NCI-H82 treated with DMSO at 0.1 percent for 48 hours (cell line): ENCODE results near the gene WDR47.
"Not testable (repeated sequence)": the region's sequence is repeated elsewhere in the genome, so short reads cannot be mapped to it uniquely, and the experiment has no call there.

Experiments
- DNase-seq: peaks from one replicate; lab custom pipeline; 2025; ENCODE audit not compliant: unreplicated experiment; lab: John Stamatoyannopoulos, UW

The WDR47 gene

GRCh38 chr1:109056064-109056463 lies 14.2 kb upstream of the WDR47 start:
- no peak for DNase-seq

- DNase-seq: not testable (repeated sequence)
Observed at GRCh38 chr1:109052145-109052544, 10.2 kb upstream of the WDR47 start.

DNA sequence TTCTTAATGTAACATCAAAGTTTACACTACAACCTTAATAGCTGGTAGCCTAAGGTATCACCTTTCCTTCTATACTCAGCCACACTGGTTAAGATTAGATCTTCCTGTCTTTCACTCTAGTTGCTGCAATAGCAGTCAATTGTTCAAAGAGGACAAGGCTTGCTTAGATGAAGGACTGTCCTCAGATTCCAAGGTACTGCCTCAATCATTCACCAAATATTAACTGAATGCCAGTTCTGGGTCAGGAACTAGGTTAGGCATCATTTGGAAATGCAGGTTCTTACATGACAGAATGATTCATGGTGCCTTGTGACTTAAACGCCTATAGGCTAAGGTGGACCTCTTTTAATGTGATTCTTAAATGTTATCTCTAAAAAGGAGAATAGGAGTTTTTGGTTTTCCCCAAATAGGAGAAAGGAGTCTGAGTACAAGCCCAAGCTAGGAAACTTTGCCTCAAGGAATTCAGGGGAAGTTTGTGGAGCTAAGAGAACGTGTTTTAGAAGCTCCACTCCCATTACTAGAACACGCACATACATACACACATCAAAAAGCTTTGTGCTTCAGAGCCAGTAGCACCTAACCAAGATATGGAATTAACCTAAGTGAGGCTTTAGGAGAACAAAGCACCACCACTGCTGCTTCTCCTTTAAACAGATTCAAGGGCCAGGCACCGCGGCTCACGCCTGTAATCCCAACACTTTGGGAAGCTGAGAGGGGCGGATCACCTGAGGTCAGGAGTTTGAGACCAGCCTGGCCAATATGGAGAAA lies 8.5 kb upstream of the WDR47 start:
- no peak for DNase-seq

GRCh38 chr1:109048335-109048734 lies 6.4 kb upstream of the WDR47 start:
- DNase-seq: no peak

GRCh38 chr1:109047339-109047738 lies 5.4 kb upstream of the WDR47 start:
- DNase-seq: no peak

DNA sequence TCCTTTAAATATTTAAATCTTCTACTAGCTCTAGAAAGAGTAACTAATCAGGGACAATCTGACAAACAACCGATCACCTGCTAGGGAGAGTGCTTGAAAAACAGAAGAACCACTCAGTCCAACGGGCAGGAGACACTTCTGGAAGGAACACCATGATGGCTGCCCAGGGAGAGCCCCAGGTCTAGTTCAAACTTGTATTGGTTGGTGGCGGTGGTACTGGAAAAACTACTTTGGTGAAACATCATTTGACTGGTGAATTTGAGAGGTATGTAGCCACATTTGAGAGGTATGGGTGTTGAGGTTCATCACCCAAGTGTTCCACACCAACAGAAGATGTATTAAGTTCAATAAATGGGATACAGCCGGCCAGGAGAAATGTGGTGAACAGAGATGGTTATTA lies 4.8 kb upstream of the WDR47 start:
- no peak for DNase-seq

DNA sequence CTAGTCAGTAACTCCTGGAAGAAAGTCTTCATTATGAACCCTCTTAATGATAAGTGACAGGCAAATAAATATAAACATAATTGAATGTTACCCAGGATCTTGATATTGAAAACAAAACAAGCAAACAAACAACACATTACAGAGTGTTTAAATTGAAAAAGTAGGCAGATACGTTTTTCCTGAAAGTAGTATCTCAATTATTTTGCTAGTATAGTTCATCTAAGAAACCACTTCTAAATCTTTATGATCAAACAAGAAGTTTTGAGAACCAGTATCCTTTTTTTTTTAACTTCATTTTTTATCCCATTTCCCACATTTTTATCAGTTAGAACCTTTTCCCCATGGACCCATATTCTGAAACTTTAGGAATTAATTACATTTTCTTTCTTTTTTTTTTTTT lies 3.7 kb upstream of the WDR47 start:
- no peak for DNase-seq

GRCh38 chr1:109040989-109041620 lies 797 bp downstream of the WDR47 start:
- DNase-seq: no peak

- no peak for DNase-seq
Observed at GRCh38 chr1:109040627-109040988, 1.3 kb downstream of the WDR47 start.

GRCh38 chr1:109034382-109034781 lies 7.5 kb downstream of the WDR47 start:
- DNase-seq: no peak

- not testable (repeated sequence) for DNase-seq
Observed at GRCh38 chr1:109029493-109029892, 12.4 kb downstream of the WDR47 start.

DNA sequence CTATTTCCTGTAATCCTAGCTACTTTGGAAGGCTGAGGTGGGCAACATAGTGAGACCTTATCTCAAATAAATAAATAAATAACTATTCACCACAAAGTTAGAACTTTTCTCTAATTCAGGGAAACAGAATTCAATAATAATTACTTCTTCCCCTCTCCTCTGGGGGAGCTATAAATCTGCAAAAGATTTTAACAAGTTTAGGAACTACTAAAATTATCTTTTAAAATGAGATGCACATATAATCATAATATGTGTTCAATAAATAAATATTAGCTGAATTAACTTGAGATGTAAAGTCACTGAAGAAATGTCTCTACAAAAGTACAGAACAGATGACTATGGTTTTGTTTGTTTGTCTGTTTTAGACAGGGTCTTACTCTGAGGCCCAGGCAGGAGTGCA lies 14.1 kb downstream of the WDR47 start:
- no peak for DNase-seq

DNA sequence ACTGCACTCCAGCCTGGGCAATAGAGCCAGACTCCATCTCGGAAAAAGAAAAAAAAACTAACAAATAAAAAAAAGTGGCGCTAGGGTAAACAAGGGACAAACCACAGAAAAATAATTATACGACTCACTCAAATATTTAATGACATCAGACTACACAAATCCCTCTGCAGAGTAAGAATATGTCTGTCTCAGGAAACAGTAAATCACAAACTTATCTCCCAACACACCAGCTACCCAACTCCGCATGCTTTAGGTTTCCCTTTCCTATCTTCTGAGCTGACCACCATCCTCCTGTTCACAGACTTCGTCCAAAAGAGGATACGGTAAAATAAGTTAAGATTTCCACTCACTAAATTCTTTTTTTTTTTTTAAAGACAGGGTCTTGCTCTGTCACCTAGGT lies 16.2 kb downstream of the WDR47 start:
- no peak for DNase-seq

DNA sequence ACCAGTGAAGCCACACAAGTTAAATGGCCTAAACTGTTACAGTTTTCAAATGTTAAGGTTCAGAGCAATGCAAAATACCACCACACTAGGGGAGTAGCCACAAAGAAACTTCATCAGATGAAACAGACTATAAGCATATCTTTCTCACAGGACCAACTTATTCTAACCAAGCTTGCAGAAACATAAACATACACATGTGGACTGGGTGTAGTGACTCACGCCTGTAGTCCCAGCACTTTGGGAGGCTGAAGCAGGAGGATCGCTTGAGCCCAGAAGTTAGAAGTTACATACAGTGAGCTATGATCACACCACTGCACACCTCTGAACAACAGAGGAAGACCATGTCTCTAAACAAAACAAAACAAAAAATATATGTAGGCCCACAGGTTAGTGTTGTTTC lies 17.3 kb downstream of the WDR47 start:
- DNase-seq: no peak

DNA sequence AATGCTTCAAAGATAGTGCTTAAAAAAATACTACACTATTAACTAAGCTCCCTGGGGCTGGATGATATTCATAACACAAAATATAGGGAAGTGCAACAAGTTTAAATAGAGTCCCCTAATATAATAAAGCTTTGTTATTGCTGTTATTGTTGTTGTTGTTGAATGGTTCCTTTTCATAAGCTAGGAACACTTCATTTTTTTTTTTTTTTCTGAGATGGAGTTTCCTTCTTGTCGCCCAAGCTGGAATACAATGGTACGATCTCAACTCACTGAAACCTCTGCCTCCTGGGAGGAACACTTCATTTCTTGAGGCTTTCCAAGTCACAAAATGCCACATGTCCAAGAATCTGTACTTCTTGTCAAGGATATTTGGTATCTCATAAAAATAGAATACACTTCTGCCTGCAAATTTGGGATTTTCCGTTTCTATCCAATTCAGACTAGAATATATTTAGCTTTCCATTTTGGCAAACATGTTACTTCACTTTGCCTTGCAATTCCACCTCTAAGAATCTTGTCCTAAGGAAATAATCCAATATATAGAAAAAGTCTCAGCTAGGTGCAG lies 21.1 kb downstream of the WDR47 start:
- no peak for DNase-seq

DNA sequence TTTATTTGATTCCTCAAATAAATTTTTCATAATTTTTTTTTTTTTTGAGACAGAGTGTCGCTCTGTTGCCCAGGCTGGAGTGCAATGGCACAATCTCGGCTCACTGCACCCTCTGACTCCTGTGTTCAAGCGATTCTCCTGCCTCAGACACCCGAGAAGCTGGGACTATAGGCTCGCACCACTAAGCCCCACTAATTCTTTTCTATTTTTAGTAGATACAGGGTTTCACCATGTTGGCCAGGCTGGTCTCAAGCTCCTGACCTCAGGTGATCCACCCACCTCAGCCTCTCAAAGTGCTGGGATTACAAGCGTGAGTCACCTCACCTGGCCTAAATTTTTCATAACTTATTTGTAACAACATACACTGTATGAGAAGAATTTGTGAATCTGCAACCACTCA lies 24.2 kb downstream of the WDR47 start:
- not testable (repeated sequence) for DNase-seq

DNA sequence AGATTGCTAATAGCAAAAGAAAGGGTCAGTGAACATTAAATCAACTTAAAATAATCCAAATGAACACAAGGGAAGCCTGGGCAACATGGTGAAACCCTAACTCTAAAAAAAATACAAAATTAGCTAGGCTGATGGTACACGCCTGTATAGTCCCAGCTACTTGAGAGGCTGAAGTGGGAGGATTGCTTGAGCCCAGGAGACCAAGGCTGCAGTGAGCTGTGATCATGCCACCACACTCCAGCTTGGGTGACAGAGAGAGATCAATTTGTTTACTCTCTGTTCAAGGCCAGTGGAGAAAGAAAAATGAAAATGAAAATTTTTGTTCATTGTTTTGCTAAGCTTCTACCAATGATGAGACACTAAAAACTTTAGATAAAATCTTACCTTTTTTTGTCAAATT lies 24.8 kb downstream of the WDR47 start:
- DNase-seq: no peak

DNA sequence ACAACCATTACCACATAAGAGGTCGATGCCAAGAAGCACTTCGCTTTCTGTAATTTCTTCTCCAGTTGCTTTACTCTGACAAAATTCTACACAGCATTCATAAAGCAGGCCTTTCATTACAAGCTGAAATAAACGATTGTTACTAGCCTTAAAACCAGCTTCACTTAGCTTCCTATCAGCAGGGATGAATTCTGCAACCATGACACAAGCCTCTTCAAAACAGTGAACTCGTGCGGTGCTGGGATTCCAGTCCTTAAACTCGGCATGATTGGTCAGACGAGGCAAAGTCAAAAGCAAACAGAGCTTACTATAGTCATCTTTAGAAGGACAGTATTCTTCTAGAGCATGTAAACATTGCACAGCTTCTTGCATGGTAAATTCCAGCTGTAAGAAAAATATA lies 30.6 kb downstream of the WDR47 start:
- no peak for DNase-seq

GRCh38 chr1:108996622-108997021 lies 45.3 kb downstream of the WDR47 start:
- DNase-seq: not testable (repeated sequence)

GRCh38 chr1:108983114-108983513 lies 58.8 kb downstream of the WDR47 start:
- DNase-seq: no peak

DNA sequence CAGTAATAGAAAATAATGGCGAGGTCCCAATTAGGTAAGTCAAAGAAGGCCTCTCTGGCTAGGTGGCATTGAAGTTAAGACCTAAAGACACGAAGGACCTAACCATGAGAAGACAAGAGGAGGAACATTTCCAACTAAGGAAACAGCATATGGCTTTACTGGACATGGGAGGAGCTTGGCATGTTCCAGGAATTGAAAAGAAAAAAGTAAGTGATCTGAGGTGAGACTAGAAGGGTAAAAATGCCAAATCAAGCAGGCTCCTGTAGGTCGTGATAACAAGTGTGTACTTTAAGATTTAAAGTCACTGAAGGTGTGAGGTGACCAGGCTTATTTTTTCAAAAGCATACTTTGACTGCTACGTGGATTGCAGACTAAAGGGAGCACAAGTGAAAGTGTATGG lies 65.2 kb downstream of the WDR47 start:
- DNase-seq: no peak

GRCh38 chr1:108972951-108973350 lies 69.0 kb downstream of the WDR47 start:
- no peak for DNase-seq

- DNase-seq: no peak
Observed at GRCh38 chr1:108969346-108969745, 72.6 kb downstream of the WDR47 start.
